SIG-M5 treated with dmso at 0.1 percent for 504 hours (cell line): Measurements from ENCODE around the gene ENGASE.
"Not testable (repeated sequence)": the region's sequence is repeated elsewhere in the genome, so short reads cannot be mapped to it uniquely, and the experiment has no call there.

Source experiments
- DNase-seq: peaks from one replicate; lab custom pipeline; 2025; ENCODE audit not compliant: unreplicated experiment; lab: John Stamatoyannopoulos, UW

ENGASE gene, protein sequence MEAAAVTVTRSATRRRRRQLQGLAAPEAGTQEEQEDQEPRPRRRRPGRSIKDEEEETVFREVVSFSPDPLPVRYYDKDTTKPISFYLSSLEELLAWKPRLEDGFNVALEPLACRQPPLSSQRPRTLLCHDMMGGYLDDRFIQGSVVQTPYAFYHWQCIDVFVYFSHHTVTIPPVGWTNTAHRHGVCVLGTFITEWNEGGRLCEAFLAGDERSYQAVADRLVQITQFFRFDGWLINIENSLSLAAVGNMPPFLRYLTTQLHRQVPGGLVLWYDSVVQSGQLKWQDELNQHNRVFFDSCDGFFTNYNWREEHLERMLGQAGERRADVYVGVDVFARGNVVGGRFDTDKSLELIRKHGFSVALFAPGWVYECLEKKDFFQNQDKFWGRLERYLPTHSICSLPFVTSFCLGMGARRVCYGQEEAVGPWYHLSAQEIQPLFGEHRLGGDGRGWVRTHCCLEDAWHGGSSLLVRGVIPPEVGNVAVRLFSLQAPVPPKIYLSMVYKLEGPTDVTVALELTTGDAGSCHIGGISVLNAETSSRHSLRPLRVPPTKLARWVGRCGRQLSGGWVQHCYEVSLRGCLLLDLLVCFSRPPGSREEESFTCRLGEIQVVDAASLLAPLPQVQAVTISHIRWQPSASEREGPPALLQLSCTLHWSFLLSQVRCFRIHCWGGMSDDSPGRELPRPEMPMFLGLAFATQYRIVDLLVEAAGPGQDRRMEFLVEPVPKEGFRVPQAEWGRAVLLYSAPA

DNA sequence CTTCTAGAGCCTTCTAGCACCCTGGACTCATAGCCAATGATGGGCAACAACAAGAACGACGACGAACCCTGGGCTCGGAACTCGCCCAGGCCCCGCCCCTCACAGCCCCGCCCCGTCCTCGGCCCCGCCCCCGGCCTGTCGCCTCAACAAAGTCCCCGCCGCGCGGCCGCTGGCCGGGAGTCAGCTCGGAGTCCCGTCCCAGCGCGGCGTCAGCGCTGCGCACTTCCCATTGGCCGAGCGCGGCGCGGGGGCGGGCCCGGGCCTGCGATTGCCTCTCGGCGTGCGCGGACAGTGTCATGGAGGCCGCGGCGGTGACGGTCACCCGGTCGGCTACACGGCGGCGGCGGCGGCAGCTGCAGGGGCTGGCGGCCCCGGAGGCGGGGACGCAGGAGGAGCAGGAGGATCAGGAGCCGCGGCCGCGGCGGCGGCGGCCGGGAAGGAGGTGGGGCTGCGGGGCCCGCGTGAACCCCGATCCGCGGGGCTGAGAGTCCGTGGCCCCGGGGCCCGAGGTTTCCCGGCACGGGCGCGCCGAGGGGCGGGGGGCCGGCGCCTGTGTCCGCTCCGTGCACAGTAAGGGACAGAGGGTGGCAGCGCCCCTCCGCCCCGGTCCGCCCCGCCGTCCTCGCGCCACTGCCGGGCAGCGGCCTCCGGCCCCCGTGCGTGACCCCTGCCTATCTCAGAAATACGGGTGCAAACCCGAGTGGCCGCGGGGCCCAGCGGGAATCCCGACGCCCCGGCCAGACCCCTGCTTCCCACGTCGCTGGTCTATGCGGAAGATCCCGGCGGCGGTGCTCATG lies at the start of gene ENGASE:
ENGASE (plus strand) TSS at position 176 of the 797 bp plus-strand sequence; CDS start at position 297, 121 bp downstream.
- peak; percentile 99 for DNase-seq

DNA sequence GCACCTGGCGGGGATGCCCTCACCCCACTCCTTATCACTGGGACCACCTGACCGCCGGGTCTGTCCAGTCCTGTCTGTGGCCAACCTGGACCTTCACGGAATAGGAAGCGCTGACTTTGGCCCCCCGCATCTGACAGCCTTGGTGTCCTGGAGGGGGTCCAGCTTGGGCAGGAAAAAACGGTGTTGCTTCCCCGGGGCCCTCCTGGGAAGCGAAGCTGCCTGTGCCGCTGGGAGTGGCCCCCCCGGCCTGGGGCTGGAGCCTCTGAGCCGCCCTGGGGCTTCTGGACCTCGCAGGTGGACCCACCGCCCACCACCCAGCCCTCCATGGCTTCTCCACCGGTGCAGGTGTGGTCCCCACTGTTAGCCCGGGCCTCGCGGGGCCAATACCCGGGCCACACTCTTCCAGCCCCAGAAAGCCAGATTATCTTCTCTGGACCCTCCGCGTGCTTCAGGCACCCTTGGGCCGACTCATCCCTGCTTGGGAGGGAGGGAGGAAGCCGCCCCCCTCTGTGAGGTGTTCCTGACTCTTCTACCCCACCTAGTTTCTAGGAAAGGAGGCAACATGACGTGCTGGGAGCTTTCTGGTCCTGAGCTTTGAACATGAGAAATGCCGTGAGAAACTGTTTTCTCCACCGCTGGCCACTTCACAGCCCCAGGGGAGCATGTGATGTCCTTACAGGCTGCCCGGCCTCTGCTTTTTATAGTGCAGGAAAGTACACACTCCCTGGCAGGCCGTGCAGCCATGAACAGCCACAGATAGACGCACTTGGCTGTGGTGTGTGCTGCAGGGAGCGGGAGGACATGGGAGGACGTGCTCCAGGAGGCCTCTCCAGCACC lies 49.5 kb upstream of the ENGASE start:
- DNase-seq, result no peak

DNA sequence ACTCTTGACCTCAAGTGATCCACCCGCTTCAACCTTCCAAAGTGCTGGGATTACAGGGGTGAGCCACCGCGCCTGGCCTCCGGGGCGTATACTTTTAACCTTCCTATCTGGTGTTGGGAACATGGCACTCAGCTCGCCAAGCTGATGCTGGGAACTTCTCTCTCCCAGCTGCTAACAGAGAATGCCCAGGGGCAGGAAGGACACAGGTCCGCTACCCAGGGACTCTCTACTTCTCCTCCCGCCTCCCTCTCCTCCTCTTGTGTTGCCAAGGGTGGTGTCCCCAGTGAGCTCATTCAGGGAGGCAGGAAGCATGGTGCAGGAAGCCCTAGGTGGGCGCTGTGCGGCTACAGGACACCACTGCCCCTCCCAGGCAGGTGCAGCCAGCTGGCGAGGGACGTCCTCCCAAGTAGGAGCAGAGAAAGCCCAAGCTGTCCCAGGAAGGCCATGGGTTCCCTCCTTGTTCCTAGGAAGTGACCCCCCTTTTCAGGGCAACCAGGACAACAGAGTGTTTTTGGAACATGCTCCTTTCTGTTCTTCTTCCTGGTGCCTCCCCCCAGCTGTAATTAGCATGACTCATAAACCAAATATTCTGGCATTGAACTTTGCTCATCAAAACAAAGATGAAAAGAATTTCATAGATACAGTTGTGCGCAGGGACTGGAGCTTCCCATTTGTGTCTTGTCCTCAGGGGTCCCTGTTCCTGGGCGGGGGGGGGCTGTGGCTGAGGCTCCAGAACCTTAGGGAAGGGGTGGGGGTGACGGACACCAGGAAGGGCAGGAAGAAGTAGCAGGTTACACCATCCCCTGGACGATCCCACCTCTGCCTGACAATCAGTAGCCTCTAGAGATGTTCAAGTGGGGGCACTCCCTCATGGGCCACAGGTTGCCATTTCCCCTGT lies 48.0 kb upstream of the ENGASE start:
- no peak for DNase-seq

DNA sequence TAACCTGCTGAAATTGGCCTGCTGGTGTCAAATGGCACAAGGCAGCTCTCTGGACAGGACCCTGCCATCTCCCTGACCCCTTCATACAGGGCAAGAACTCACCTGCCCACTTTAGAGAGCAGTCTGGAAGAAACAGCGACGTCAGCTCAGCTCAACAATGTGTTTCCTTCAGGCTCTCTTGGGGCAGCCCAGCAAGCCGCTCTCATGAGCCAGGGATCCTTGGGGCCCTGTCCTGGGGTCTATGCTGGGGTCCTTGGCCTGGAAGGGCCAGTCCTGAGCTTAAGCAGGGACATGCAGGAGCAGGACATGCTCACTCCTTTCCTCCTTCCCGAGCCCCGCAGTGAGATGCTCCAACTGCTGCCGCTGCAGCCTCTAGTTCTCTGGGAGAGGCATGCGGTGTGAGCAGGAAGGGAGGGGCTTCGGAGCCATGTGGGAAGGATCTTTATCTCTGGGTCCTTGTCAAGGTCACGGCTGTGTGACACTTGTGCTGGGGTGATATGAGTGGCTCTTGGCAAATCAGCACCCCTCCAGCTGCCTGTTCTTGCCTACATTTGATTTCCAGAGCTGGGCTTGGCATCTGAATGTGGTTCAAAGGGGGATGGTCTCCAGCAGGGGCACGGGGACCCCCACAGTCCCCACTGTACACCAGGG lies 47.2 kb upstream of the ENGASE start:
- DNase-seq, result no peak

DNA sequence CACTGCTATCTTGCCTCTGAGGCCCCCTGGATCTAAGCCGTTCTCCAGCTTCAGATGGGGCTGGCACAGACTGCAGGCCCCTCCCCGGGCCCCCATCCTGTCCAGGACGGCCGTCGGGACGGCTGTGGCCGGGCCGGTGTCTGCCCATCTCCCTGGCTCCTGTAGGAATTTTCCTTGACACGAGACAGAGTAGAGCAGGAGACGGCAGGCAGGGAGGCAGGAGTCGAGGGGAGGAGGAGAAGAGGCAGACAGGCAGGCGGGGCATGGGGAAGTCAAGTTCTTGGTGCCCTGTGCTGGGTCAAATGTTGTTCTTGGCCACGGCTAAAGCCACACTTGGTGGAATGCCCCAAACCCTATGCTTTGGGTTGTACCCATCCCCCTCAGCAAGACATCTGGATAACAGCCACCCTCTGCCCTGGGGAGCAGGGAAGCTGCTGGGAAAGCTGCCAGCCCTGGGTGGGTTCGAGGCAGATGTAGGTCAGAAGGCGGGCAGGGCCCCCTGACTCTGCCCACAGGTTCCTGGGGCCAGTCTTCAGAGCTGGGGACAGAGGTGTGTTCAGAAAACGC lies 46.6 kb upstream of the ENGASE start:
- DNase-seq, result no peak

DNA sequence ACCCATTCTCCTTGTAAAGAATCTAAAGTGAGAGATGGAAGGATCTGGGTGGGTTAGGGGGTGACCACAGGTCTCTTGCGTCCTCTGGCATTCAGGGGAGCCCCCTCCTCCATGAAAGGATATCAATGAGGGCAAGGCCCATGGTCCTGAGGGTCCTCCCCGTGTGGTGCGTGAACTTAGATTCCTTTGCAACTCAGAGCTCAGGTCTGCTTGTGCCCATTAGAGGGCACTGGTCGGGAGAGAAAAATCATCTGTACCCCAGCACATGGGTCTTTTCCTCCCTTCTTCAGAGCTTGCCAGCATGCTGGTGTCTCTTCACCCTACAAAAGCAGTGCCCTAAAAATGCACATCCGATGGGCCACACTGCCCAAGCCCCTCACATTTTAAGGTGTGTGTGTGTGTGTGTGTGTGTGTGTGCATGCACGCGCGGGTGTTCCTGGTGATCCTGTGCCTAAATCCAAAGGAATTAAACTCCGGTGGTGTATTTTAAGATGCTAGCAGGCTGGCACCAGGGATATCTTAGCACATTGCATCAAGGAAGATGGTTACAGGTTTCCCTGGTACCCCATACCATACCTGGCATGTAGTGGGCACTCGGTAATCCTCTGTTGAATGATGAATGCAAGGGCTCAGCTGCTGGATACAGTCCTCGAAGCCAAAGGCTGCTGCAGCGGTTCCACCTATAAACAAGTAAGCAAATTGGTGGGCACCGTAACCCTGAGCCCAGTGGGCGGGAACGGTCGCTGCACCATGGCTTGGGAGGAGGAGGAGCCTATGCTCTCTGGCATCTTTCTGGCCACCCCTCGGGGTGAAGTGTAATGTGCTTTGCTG lies 45.9 kb upstream of the ENGASE start:
- no peak for DNase-seq

DNA sequence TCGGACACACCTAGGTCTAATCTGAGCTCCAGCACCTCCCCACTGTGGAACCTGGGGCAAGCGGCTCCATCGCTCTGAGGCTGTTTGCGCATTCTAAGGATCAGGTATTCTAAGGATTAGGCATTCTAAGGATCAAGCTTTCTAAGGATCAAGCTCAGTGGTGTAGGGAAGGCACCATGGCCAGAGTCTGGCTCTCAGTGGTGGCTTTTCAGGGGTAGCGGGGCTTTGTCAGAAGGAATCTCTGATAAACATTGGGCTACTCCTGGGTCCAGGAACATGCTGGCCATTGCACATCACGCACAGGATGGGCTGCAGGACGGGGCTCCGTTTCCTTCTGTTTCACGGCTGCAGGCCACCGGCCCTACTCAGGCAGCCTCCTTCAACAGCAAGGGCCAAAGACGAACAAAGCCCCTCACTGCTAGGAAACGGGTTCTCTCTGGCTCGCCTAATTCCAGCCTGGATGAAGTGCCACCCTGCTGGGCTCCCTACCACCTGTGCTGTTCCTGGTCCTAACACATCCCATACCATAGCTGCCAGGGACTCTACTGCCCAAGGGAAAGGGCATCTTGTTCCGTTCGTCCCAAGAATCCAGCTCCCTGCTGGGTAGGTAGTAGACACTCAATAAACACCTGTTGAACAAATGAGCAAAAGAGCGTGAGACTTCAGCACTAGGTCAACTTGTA lies 45.2 kb upstream of the ENGASE start:
- DNase-seq, result no peak

DNA sequence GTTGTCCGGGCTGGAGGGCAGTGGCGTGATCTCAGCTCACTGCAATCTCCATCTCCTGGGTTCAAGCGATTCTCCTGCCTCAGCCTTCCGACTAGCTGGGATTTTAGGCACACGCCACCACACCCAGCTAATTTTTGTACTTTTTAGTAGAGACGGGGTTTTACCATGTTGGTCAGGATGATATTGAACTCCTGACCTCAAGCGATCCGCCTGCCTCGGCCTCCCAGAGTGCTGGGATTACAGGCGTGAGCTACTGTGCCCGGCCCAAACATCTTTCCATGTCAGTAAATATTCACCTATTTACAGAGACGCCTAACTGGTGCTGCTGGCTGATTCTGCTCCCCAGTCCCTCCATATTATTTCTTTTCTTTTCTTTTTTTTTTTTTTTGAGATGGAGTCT lies 44.0 kb upstream of the ENGASE start:
- not testable (repeated sequence) for DNase-seq

DNA sequence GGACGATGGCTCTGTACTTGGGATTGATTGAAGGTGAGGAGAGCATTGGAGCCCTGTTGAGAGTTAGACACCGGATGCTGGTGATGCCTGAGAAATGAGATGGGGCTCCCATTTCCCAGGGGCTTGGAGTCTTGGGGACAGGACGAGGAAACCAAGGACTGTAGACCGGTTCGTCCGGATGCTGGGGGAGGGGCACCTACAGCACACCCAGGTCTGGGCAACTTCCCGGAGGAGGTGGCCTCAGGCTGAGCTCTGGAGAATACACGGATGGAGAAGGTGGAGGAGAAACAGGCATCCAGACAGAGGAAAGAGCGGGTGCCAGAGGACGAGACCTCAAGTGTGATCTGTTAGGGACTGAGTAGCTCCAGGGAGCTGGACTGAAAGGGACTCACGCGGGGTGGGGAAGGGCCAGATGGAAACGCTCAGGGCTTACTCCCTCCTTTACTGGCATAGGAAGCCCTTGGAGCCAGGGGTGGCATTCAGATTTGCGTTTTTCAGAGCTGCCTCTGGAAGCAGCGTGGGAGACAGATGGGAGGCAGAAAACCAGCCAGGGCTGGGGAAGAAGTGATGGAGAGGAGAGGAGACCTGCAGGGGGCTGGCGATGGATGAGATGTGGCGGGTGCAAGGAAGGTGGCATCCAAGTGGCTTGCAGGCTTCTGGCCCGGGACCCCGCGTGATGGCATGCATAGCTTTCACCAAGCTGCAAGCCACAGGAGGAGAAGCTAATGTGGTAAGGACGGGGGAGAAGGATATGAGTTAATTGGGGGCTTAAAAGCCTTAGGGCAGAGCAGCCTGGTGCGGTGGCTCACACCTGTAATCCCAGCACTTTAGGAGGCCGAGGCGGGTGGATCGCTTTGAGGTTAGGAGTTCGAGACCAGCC lies 42.4 kb upstream of the ENGASE start:
- DNase-seq, result no peak

DNA sequence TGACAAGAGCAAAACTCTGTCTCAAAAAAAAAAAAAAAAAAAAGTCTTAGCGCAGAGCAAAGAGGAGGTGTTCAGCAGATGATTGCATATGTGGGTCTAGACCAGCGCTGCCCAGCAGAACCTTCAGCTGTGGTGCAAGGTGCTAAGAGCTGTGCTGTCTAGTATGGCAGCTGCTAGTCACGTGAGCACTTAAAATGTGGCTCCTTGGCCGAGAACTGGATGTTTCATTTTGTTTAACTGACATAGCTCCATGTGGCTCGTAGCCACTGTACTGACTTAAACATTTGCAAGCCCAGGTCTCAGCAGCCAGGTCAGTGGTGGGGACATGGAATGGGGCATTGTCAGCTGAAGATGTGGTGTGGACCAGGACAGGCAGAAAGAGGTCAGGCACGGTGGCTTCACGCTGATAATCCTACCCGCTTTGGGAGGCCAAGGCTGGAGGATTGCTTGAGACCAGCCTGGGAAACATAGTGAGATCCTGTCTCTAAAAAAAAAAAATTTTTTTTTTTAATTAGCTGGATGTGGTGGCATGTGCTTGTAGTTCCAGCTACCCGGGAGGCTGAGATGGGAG lies 41.5 kb upstream of the ENGASE start:
- DNase-seq, result no peak

DNA sequence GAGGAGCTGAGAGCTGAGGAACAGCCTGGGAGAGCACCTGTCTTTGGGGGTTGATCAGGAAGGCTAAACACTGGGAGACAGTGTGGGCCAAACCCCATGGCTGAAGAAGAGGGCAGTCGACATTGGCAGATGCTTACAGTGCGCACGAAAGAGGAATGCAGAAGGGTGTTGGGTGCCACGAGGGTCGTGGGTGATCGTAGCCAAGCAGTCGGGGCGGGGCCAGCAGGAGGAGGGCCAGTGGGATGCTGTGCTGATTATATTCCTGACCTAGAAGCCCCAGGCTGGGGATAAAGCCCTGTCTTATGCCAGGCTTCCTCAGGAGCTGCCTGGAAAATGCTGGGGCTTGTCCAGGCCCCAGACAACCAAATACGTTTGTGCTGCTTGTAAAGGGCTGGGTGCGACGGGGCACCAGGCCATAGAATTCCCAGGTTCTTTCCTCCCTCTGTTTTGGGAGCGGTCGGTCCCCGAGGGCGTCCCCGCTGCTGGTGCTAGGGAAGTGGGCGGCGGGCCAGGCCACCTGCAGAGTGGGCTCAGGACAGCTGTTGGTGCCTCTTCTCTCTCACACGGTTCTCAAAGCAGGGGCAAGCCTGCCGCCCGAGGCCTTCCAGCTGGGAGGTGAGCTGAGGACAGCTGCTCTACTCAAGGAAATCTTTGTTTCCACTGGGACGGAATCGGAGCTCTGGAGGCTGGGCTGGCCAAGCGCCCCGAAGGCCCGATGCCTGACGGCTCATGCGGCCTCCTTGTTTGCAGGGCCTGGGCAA lies 40.7 kb upstream of the ENGASE start:
- DNase-seq, result no peak

DNA sequence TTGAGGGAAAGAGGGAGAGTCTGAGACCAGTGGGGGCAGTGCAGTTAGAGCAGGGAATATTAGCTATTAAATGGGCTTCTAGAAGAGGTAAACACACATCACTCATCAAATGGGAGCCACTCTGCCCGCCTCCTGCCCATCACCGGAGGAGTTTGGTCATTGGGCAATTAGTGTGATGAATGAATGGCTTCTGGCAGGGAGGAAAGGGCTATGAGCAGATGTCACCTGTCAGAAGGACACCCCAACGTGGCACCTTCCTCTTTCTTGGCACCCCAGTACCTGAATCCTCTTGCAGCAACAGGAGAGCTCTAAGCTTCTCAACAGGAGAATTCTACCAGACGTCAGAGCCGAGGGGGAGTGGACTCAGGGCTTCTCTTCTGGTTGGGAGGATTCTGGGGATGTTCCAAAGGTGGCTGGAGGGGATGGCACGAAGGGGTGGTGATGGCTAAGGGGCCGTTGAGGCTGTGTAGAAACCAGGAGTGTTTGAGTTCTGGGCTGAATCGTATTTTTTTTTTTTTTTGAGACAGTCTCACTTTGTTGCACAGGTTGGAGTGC lies 39.6 kb upstream of the ENGASE start:
- no peak for DNase-seq

DNA sequence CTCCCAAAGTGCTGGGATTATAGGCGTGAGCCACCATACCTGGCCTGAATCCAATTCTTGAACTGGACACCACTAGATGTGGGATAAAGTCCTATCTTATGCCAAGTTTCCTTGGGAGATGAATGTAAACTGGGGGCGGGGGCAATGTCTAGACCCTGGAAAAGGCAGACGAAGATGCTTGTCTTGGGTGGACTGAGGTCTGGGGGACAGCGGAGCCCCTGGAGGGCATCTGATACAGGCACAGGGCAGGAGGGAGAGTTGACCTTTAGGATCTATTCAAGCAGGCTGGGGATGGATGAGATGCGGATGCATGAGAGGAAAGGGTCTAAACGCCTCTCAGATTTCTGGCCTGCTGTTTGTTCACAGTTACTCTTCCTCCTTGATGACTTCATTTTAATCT lies 38.9 kb upstream of the ENGASE start:
- no peak for DNase-seq

DNA sequence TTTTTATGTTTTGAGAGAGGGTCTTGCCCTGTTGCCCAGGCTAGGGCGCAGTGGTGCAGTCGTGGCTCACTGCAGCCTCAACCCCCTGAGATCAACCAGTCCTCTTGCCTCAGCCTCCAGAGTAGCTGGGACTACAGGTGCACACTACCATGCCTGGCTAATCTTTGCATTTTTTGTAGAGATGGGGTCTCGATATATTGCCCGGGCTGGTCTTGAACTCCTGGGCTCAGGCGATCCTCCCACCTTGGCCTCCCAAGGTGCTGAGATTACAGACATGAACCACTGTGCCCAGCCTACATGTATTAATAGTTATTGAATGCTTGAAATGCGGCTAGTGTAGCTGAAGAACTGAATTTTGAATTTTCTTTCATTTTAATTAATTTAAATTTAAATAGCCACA lies 38.4 kb upstream of the ENGASE start:
- no peak for DNase-seq

DNA sequence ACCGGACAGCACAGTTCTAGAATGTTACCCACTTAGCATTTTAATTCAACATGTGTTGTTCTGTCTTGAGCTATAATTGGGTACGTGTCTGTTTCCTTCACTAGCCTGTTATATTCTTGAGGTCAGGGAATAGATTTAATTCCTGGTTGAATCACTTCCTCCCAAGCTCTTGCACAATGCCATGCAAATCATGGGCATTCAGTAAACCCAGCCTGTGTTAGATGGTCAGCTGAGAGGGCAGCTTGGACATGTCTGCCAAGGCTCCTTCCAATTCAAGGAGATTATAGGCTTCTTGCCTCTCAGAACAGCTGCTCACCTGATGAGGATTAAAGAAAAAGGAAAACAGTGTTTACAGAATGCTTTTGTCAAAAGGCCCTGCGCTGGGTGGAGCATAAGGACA lies 38.0 kb upstream of the ENGASE start:
- DNase-seq, result peak; percentile 19
